PC-9 (cell line): ENCODE data around the gene WWC2. TPM values are rescaled to one million over a fixed set of nuclear protein-coding genes. Genes with fewer than 3 reads are reported as not detected.

Source experiments
- BruUV-seq: library from RNA; stranded (reverse); fragments of 400-500 nt; replicated peaks from 2 replicates; lab custom pipeline; 2021; lab: Mats Ljungman, UMichigan
- CTCF ChIA-PET: fragments of 300-600 bp; sonication (Branson Sonifier 250); formaldehyde crosslinking; loops from one replicate; lab custom pipeline; 2022; ENCODE audit warnings: antibody characterized with exemption; lab: Charles Lee
- POLR2A ChIA-PET: fragments of 300-600 bp; sonication (Branson Sonifier 250); formaldehyde crosslinking; loops from one replicate; lab custom pipeline; 2022; ENCODE audit warnings: antibody characterized with exemption; ENCODE audit not compliant: unreplicated experiment; lab: Charles Lee
- DNase-seq, 2 experiments: peaks; one replicate each; pipeline versions ENCODE4 v3.0.0 to v3.0.0-alpha.2; 2015 to 2022; ENCODE audit warnings: mixed read lengths in 1 of 2
- H2AFZ ChIP-seq: fragments of 200-600 bp; sonication (generic); 2 replicates; pipeline ENCODE4 v1.8.1; 2017; ENCODE audit warnings: antibody characterized with exemption
- H3F3A ChIP-seq: fragments of 200-600 bp; sonication (generic); 2 replicates; pipeline ENCODE4 v1.8.1; 2017; ENCODE audit warnings: antibody characterized with exemption, mild to moderate bottlenecking, low read depth; ENCODE audit not compliant: insufficient read depth
- H3K27ac ChIP-seq: fragments of 200-600 bp; sonication (generic); 2 replicates; pipeline ENCODE4 v1.6.1; 2016; ENCODE audit warnings: mixed run types
- H3K27me3 ChIP-seq: fragments of 200-600 bp; sonication (generic); 2 replicates; pipeline ENCODE4 v1.6.1; 2016; ENCODE audit warnings: low read depth, mixed run types; ENCODE audit not compliant: insufficient read depth
- H3K36me3 ChIP-seq: fragments of 200-600 bp; sonication (generic); 2 replicates; pipeline ENCODE4 v1.6.1; 2016; ENCODE audit warnings: low read depth, mixed run types
- H3K4me1 ChIP-seq: fragments of 200-600 bp; sonication (generic); replicated peaks from 2 replicates; pipeline ENCODE4 v1.6.1; 2016; ENCODE audit warnings: mixed run types; ENCODE audit not compliant: insufficient read depth
- H3K4me2 ChIP-seq: fragments of 200-600 bp; sonication (generic); 2 replicates; pipeline ENCODE4 v1.6.1; 2017; ENCODE audit warnings: mixed run types
- H3K4me3 ChIP-seq: fragments of 200-600 bp; sonication (generic); 2 replicates; pipeline ENCODE4 v1.6.1; 2016; ENCODE audit warnings: mixed run types
- H3K79me2 ChIP-seq: fragments of 200-600 bp; sonication (generic); 2 replicates; pipeline ENCODE4 v1.6.1; 2017; ENCODE audit warnings: low read depth, mixed run types
- H3K9me2 ChIP-seq: fragments of 200-600 bp; sonication (generic); 2 replicates; pipeline ENCODE4 v1.8.1; 2017; ENCODE audit warnings: mild to moderate bottlenecking; ENCODE audit not compliant: insufficient read depth
- H3K9me3 ChIP-seq: fragments of 200-600 bp; sonication (generic); 2 replicates; pipeline ENCODE4 v1.8.1; 2016; ENCODE audit warnings: low read depth; ENCODE audit not compliant: insufficient read depth
- H4K20me1 ChIP-seq: fragments of 200-600 bp; sonication (generic); 2 replicates; pipeline ENCODE4 v1.8.1; 2017; ENCODE audit not compliant: insufficient read depth
- EZH2 ChIP-seq: fragments of 200-600 bp; sonication (generic); IDR thresholded peaks from 2 replicates; pipeline ENCODE4 v1.8.0; 2017; ENCODE audit warnings: antibody characterized with exemption, low read depth
- intact Hi-C: fragments of 100-400 bp; cut with micrococcal nuclease; formaldehyde crosslinking; loops from one replicate; pipeline ENCODE4 v1.10.0; 2022; ENCODE audit not compliant: unreplicated experiment
- total RNA-seq: library from RNA; stranded (reverse); gene quantifications from 2 replicates; pipeline ENCODE4 v1.2.3, GENCODE V29; 2021
- TF ChIP-seq, protein P1 (sequence below): fragments of 200-600 bp; sonication (generic); conservative IDR thresholded peaks from 2 replicates; pipeline ENCODE4 v1.6.1; 2017; ENCODE audit warnings: mixed run types, antibody characterized with exemption, mild to moderate bottlenecking, moderate library complexity

The WWC2 gene
- total RNA-seq, 1 experiment from 2014 or later: 42.3 TPM

GRCh38 chr4:183170894-183171293, 71.8 kb downstream of the WWC2 start:
- Histone ChIP-seq H2AFZ (no peak overlapping the region), H3K27ac (no peak overlapping the region), H3K4me1 (peaks cover 11% of the 10 kb centered on the region), H4K20me1 (no peaks in the 10 kb centered on the region), H3K4me3 (no peak overlapping the region), H3K9me3 (no peaks in the 10 kb centered on the region), H3K36me3 (no peaks in the 10 kb centered on the region), H3F3A (no peaks in the 10 kb centered on the region), H3K4me2 (no peak overlapping the region), H3K9me2 (no peaks in the 10 kb centered on the region), H3K79me2 (no peaks in the 10 kb centered on the region; the same call in 1 of the 2 replicates), H3K27me3 (no peaks in the 10 kb centered on the region)
- no TSS peak for BruUV-seq
- intact Hi-C loops: no loop called here
- DNase-seq: no peak
- CTCF ChIA-PET: no interaction called here
- POLR2A ChIA-PET: no interaction called here
- no peak for TF ChIP-seq EZH2
- TF ChIP-seq, protein P1, sequence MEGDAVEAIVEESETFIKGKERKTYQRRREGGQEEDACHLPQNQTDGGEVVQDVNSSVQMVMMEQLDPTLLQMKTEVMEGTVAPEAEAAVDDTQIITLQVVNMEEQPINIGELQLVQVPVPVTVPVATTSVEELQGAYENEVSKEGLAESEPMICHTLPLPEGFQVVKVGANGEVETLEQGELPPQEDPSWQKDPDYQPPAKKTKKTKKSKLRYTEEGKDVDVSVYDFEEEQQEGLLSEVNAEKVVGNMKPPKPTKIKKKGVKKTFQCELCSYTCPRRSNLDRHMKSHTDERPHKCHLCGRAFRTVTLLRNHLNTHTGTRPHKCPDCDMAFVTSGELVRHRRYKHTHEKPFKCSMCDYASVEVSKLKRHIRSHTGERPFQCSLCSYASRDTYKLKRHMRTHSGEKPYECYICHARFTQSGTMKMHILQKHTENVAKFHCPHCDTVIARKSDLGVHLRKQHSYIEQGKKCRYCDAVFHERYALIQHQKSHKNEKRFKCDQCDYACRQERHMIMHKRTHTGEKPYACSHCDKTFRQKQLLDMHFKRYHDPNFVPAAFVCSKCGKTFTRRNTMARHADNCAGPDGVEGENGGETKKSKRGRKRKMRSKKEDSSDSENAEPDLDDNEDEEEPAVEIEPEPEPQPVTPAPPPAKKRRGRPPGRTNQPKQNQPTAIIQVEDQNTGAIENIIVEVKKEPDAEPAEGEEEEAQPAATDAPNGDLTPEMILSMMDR: no peak

DNA sequence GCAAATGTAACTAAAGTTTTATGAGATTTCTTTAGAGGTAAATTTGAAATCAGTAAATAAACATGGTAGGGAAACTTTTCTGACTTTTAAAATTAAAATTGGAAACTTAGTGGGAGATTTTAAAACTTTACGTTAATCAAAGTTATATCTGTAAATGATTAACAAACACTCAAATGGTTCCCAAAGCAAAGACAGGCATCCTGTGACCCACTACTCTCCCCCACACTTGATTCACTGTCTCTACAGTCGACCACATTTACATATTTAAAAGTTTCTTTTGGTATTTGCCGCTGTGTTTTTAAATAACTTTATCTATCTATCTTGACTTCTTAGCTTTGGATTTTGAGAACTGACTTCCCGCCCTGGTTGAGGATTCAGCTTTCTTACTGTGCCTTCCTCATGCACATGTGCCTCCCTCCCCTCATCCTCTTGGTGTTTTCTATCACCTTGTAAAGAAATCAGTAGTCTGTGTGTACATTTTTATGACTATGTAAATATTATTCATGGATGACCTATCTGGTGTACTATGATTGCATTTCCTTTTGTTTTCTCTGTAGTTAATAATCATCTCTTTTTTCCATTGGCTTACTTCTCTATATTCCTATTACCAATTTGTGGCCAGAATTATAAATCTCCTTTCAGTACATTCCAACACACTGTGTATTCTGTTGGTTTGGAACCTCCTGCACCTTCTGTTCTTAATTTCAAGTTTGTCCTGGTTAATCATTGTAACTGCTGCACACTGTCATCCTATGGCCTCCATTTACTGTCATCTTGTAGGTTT, 72.6 kb downstream of the WWC2 start:
- Histone ChIP-seq H3K9me2 (no peaks in the 10 kb centered on the region), H2AFZ (no peak overlapping the region), H3K36me3 (no peaks in the 10 kb centered on the region), H3K79me2 (no peaks in the 10 kb centered on the region; the same call in 1 of the 2 replicates), H3K27me3 (no peaks in the 10 kb centered on the region), H3K4me1 (peaks cover 15% of the 10 kb centered on the region), H3K4me3 (no peak overlapping the region), H3K4me2 (no peak overlapping the region), H3K9me3 (no peaks in the 10 kb centered on the region), H3F3A (no peaks in the 10 kb centered on the region), H3K27ac (no peak overlapping the region), H4K20me1 (no peaks in the 10 kb centered on the region)
- no peak for DNase-seq
- TF ChIP-seq, protein P1: no peak
- POLR2A ChIA-PET: no interaction called here
- BruUV-seq: no TSS peak
- intact Hi-C loops: no loop called here
- CTCF ChIA-PET: no interaction called here

DNA sequence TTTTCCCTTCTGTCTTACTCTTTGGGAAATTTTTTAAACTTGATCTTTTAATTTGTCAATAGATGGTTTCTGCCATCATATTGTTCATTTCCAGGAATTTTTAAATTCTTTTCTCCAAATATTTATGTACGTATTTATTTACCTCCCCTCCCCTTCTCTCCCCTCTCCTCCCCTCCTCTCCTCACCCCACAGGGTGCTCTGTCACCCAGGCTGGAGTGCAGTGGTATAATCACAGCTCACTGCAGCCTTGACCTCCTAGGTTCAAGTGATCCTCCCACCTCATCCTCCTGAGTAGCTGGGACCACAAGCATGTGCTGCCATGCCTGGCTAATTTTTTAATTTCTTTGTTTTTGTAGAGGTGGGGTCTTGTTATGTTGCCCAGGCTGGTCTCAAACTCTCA, 73.8 kb downstream of the WWC2 start:
- Histone ChIP-seq H3K36me3 (no peaks in the 10 kb centered on the region), H3K79me2 (no peaks in the 10 kb centered on the region; the same call in 1 of the 2 replicates), H3K4me1 (peaks cover 16% of the 10 kb centered on the region)

More for the DNA sequence above, 73.8 kb downstream of the WWC2 start:
- no peak overlapping the region for H2AFZ ChIP-seq
- H3F3A ChIP-seq: no peaks in the 10 kb centered on the region
- no peaks in the 10 kb centered on the region for H3K27me3 ChIP-seq
- intact Hi-C loops: no loop called here
- no peak overlapping the region for H3K4me2 ChIP-seq
- no peak for DNase-seq
- TF ChIP-seq EZH2: no peak
- TF ChIP-seq, protein P1: no peak
- ChIA-PET POLR2A (no interaction called here), CTCF (no interaction called here)
- H3K9me3 ChIP-seq: no peaks in the 10 kb centered on the region
- BruUV-seq: no TSS peak
- no peaks in the 10 kb centered on the region for H3K9me2 ChIP-seq
- H4K20me1 ChIP-seq: no peaks in the 10 kb centered on the region
- H3K4me3 ChIP-seq: no peak overlapping the region
- no peak overlapping the region for H3K27ac ChIP-seq
